OCI-LY7 (cell line): Measurements from ENCODE around the gene DNAJB7. TPM values are rescaled to one million over a fixed set of nuclear protein-coding genes. Genes with fewer than 3 reads are reported as not detected.

Experiments used
- BruUV-seq: library from RNA; stranded (reverse); fragments of 400-500 nt; replicated peaks from 2 replicates; lab custom pipeline; 2021; lab: Mats Ljungman, UMichigan
- CTCF ChIA-PET: fragments of 300-600 bp; sonication (Branson Sonifier 250); formaldehyde crosslinking; loops from one replicate; lab custom pipeline; 2022; ENCODE audit warnings: antibody characterized with exemption; ENCODE audit not compliant: unreplicated experiment; lab: Charles Lee
- POLR2A ChIA-PET: fragments of 300-600 bp; sonication (Branson Sonifier 250); formaldehyde crosslinking; loops from one replicate; lab custom pipeline; 2022; ENCODE audit warnings: antibody characterized with exemption; lab: Charles Lee
- DNase-seq: peaks from one replicate; pipeline ENCODE4 v3.0.0-alpha.2; 2015; ENCODE audit warnings: low spot score
- H2AFZ ChIP-seq: fragments of 200-600 bp; sonication (generic), shearing (Covaris generic); 2 replicates; pipeline ENCODE4 v1.6.1; 2014; ENCODE audit warnings: mild to moderate bottlenecking, antibody characterized with exemption, low read length, moderate library complexity
- H3K27ac ChIP-seq: fragments of 200-600 bp; sonication (generic); 2 replicates; pipeline ENCODE4 v1.5.1; 2014; ENCODE audit warnings: mixed run types, low read depth, mild to moderate bottlenecking, moderate library complexity, low read length, inconsistent platforms; ENCODE audit not compliant: poor library complexity, severe bottlenecking
- H3K36me3 ChIP-seq: fragments of 200-600 bp; sonication (generic); 2 replicates; pipeline ENCODE4 v1.6.1; 2014; ENCODE audit warnings: mild to moderate bottlenecking, antibody characterized with exemption, low read length, moderate library complexity, mixed read lengths; ENCODE audit not compliant: insufficient read depth
- H3K4me1 ChIP-seq: fragments of 200-600 bp; sonication (generic); 2 replicates; pipeline ENCODE4 v1.5.1; 2014; ENCODE audit warnings: mild to moderate bottlenecking, low read length; ENCODE audit not compliant: insufficient read depth, poor library complexity, severe bottlenecking
- H3K4me2 ChIP-seq: fragments of 200-600 bp; sonication (generic); 2 replicates; pipeline ENCODE4 v1.6.1; 2014; ENCODE audit warnings: mild to moderate bottlenecking, low read length
- H3K4me3 ChIP-seq: fragments of 200-600 bp; sonication (generic); 2 replicates; pipeline ENCODE4 v1.5.1; 2014; ENCODE audit warnings: mild to moderate bottlenecking, low read depth, low read length; ENCODE audit not compliant: poor library complexity, severe bottlenecking
- H3K79me2 ChIP-seq: fragments of 200-600 bp; sonication (generic); 2 replicates; pipeline ENCODE4 v1.6.1; 2016; ENCODE audit warnings: low read depth, mild to moderate bottlenecking, low read length, moderate library complexity, mixed read lengths; ENCODE audit not compliant: insufficient read depth
- H3K9me2 ChIP-seq: fragments of 200-600 bp; sonication (generic); 2 replicates; pipeline ENCODE4 v1.6.1; 2016; ENCODE audit warnings: mild to moderate bottlenecking, low read length, mixed read lengths; ENCODE audit not compliant: insufficient read depth
- H3K9me3 ChIP-seq: fragments of 200-600 bp; sonication (generic); 2 replicates; pipeline ENCODE4 v1.6.1; 2014; ENCODE audit warnings: mild to moderate bottlenecking, mixed run types, low read length, mixed read lengths
- H4K20me1 ChIP-seq: fragments of 200-600 bp; sonication (generic); 2 replicates; pipeline ENCODE4 v1.6.1; 2014; ENCODE audit warnings: mild to moderate bottlenecking, antibody characterized with exemption, low read length, moderate library complexity, mixed read lengths; ENCODE audit not compliant: insufficient read depth
- EZH2phosphoT487 ChIP-seq: fragments of 200-600 bp; sonication (generic); IDR thresholded peaks from 2 replicates; pipeline ENCODE4 v1.6.1; 2018; ENCODE audit warnings: low read depth, borderline replicate concordance, mild to moderate bottlenecking, mixed run types, antibody characterized with exemption, low read length, moderate library complexity, mixed read lengths
- intact Hi-C: fragments of 100-400 bp; cut with micrococcal nuclease; formaldehyde crosslinking; loops from one replicate; pipeline ENCODE4 v1.10.0; 2022; ENCODE audit not compliant: unreplicated experiment
- total RNA-seq, 2 experiments: library from RNA; depleted of rRNA in 1 of 2; stranded (reverse); fragments of >200 nt in 1 of 2; shearing (Covaris generic) in 1 of 2; gene quantifications; 2 replicates each; pipeline ENCODE4 v1.2.3, GENCODE V29; 2014 to 2022
- TF ChIP-seq, protein P1 (sequence below): fragments of 200-600 bp; sonication (generic); conservative IDR thresholded peaks from 2 replicates; pipeline ENCODE4 v1.5.1; 2014; ENCODE audit warnings: mild to moderate bottlenecking, antibody characterized with exemption, low read length, moderate library complexity, mixed read lengths

Gene DNAJB7
- total RNA-seq, 2 experiments from 2014 or later = not detected

GRCh38 chr22:40898850-40899357, 37.0 kb upstream of the DNAJB7 start:
- Histone ChIP-seq H3K9me2 (no peaks in the 10 kb centered on the region), H3K4me3 (no peak overlapping the region), H3K36me3 (no peaks in the 10 kb centered on the region), H3K27ac (no peak overlapping the region), H3K9me3 (no peaks in the 10 kb centered on the region), H3K4me1 (peaks cover 4% of the 10 kb centered on the region), H2AFZ (no peak overlapping the region), H4K20me1 (no peaks in the 10 kb centered on the region), H3K4me2 (peak overlapping the region; percentile 9; the same call in 1 of the 2 replicates), H3K79me2 (no peaks in the 10 kb centered on the region)
- DNase-seq = peak; percentile 73
- intact Hi-C loops = loop anchor here (2.0 to 5.0 kb wide), 3 partner anchors 216 to 862 kb away; no protein-coding TSS in a partner anchor
- ChIA-PET POLR2A (interaction anchor here (0.6 to 0.7 kb wide), 2 partner anchors 135 to 163 kb away, joined by 3 to 4 read pairs; no protein-coding TSS in a partner anchor), CTCF (interaction anchor here (1.0 kb wide), 1 partner anchor 216 kb away, joined by 3 read pairs; no protein-coding TSS in a partner anchor)
- no TSS peak for BruUV-seq
- TF ChIP-seq, protein P1, sequence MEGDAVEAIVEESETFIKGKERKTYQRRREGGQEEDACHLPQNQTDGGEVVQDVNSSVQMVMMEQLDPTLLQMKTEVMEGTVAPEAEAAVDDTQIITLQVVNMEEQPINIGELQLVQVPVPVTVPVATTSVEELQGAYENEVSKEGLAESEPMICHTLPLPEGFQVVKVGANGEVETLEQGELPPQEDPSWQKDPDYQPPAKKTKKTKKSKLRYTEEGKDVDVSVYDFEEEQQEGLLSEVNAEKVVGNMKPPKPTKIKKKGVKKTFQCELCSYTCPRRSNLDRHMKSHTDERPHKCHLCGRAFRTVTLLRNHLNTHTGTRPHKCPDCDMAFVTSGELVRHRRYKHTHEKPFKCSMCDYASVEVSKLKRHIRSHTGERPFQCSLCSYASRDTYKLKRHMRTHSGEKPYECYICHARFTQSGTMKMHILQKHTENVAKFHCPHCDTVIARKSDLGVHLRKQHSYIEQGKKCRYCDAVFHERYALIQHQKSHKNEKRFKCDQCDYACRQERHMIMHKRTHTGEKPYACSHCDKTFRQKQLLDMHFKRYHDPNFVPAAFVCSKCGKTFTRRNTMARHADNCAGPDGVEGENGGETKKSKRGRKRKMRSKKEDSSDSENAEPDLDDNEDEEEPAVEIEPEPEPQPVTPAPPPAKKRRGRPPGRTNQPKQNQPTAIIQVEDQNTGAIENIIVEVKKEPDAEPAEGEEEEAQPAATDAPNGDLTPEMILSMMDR = peak; percentile 87
- TF ChIP-seq EZH2phosphoT487 = no peak

GRCh38 chr22:40894417-40894816, 32.5 kb upstream of the DNAJB7 start:
- Histone ChIP-seq H2AFZ (no peak overlapping the region), H3K9me2 (no peaks in the 10 kb centered on the region), H4K20me1 (no peaks in the 10 kb centered on the region), H3K9me3 (no peaks in the 10 kb centered on the region), H3K79me2 (no peaks in the 10 kb centered on the region), H3K4me3 (no peak overlapping the region), H3K27ac (no peak overlapping the region), H3K36me3 (peaks cover 22% of the 10 kb centered on the region), H3K4me2 (no peak overlapping the region), H3K4me1 (peaks cover 4% of the 10 kb centered on the region)
- ChIA-PET POLR2A (interaction anchor here (0.9 kb wide), 1 partner anchor 13 kb away, joined by 4 read pairs; no protein-coding TSS in a partner anchor), CTCF (no interaction called here)
- intact Hi-C loops = no loop called here
- TF ChIP-seq, protein P1 = no peak
- TF ChIP-seq EZH2phosphoT487 = no peak
- BruUV-seq = no TSS peak
- DNase-seq = no peak

DNA sequence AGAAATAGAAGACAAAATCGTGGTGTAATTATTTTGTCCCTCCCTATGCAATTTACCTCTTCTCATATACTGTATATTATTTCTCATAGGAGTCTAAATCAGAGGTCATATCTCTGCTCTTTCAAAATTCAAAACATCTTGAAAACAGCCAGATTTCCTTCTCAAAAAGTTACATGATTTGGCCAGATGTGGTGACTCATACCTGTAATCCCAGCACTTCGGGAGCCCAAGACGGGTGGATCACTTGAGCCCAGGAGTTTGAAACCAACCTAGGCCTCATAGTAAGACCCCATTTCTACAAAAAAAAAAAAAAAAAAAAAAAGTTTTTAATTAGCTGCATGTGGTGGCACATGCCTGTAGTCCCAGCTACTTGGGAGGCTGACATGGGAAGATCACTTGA, 29.0 kb upstream of the DNAJB7 start:
- H3K4me3 ChIP-seq = no peak overlapping the region
- H3K9me3 ChIP-seq = no peaks in the 10 kb centered on the region
- intact Hi-C loops = no loop called here
- ChIA-PET CTCF (no interaction called here), POLR2A (interaction anchor here (0.6 kb wide), 2 partner anchors 9 to 23 kb away, joined by 3 to 5 read pairs; no protein-coding TSS in a partner anchor)
- no TSS peak for BruUV-seq
- H3K79me2 ChIP-seq = no peaks in the 10 kb centered on the region
- peaks cover 55% of the 10 kb centered on the region for H3K36me3 ChIP-seq
- no peaks in the 10 kb centered on the region for H3K4me1 ChIP-seq
- no peaks in the 10 kb centered on the region for H3K9me2 ChIP-seq
- H4K20me1 ChIP-seq = no peaks in the 10 kb centered on the region
- H3K4me2 ChIP-seq = no peak overlapping the region
- no peak overlapping the region for H2AFZ ChIP-seq
- DNase-seq = no peak
- H3K27ac ChIP-seq = no peak overlapping the region
- TF ChIP-seq, protein P1 = no peak
- no peak for TF ChIP-seq EZH2phosphoT487
